Endodermal cell (in vitro differentiated cells): Measurements from ENCODE around the gene KCNMA1. TPM values are rescaled to one million over a fixed set of nuclear protein-coding genes. Genes with fewer than 3 reads are reported as not detected.

Experiments
- DNase-seq: peaks from one replicate; pipeline ENCODE4 v3.0.0-alpha.2; 2017
- H3K27ac ChIP-seq: 2 replicates; pipeline ENCODE4 v1.5.1; 2013; ENCODE audit warnings: mild to moderate bottlenecking, low read depth, low read length, moderate library complexity
- H3K27me3 ChIP-seq: 2 replicates; pipeline ENCODE4 v1.6.1; 2013; ENCODE audit warnings: mild to moderate bottlenecking, low read length, moderate library complexity; ENCODE audit not compliant: insufficient read depth, control insufficient read depth, poor library complexity, severe bottlenecking
- H3K36me3 ChIP-seq: 2 replicates; pipeline ENCODE4 v1.7.0; 2013; ENCODE audit warnings: mild to moderate bottlenecking, low read length, moderate library complexity; ENCODE audit not compliant: control insufficient read depth, insufficient read depth
- H3K4me1 ChIP-seq: one replicate; pipeline ENCODE4 v1.7.0; 2013; ENCODE audit warnings: low read length; ENCODE audit not compliant: control insufficient read depth, insufficient read depth
- H3K4me3 ChIP-seq: 2 replicates; pipeline ENCODE4 v1.5.1; 2013; ENCODE audit warnings: mild to moderate bottlenecking, low read length, moderate library complexity
- H3K9ac ChIP-seq: 2 replicates; pipeline ENCODE4 v1.6.1; 2013; ENCODE audit warnings: mild to moderate bottlenecking, low read length, moderate library complexity; ENCODE audit not compliant: poor library complexity, severe bottlenecking; ENCODE audit errors: extremely low read depth
- H3K9me3 ChIP-seq: 2 replicates; pipeline ENCODE4 v1.6.1; 2013; ENCODE audit warnings: mild to moderate bottlenecking, low read length, moderate library complexity; ENCODE audit not compliant: control insufficient read depth
- H3K27ac Mint-ChIP-seq: 2 replicates; pipeline ENCODE4 v1.8.0; 2020; ENCODE audit warnings: mixed read lengths
- H3K27me3 Mint-ChIP-seq: 2 replicates; pipeline ENCODE4 v1.8.0; 2021; ENCODE audit warnings: mild to moderate bottlenecking, mixed read lengths; ENCODE audit not compliant: insufficient read depth
- H3K36me3 Mint-ChIP-seq: 2 replicates; pipeline ENCODE4 v1.8.0; 2020; ENCODE audit warnings: low read depth, mixed read lengths
- H3K4me1 Mint-ChIP-seq: 2 replicates; pipeline ENCODE4 v1.8.0; 2020; ENCODE audit warnings: mixed read lengths
- H3K4me3 Mint-ChIP-seq: 2 replicates; pipeline ENCODE4 v1.8.0; 2020; ENCODE audit warnings: mild to moderate bottlenecking, moderate library complexity, mixed read lengths
- H3K9me3 Mint-ChIP-seq: 2 replicates; pipeline ENCODE4 v1.8.0; 2020; ENCODE audit warnings: mild to moderate bottlenecking, mixed read lengths
- WGBS, 2 experiments: methylation state at CpG; one replicate each; pipeline versions ENCODE4 v1.1.5 to v1.1.7; 2013; ENCODE audit warnings: missing lambda C conversion rate in 2 of 2, mixed read lengths in 1 of 2; ENCODE audit not compliant: insufficient coverage in 1 of 2, insufficient read length in 1 of 2; 5-methylcytosine and 5-hydroxymethylcytosine counted together
- total RNA-seq, 2 donors: library from RNA; stranded (reverse); fragmentation: NEBNext Ultra II Directional in 1 of 2; extraction: Animal tissue kit (Norgen Biotek cat#: 25700) in 1 of 2; gene quantifications; 2 replicates in 1 of 2; 3 replicates in 1 of 2; pipeline ENCODE4 v1.2.1, GENCODE V29; 2021
- TF ChIP-seq, protein P1 (sequence below): fragments of 200-600 bp; sonication (generic); conservative IDR thresholded peaks from 2 replicates; pipeline ENCODE4 v1.5.0; 2021; ENCODE audit warnings: antibody characterized with exemption, mild to moderate bottlenecking

The KCNMA1 gene
- total RNA-seq, 2 donors from 2014 or later = 0.55 to 1.3 TPM

- no peak overlapping the region for H3K9ac ChIP-seq
Observed at GRCh38 chr10:76977901-76978300, 659.7 kb downstream of the KCNMA1 start.

GRCh38 chr10:76977046-76977445 lies 660.6 kb downstream of the KCNMA1 start:
- no peak overlapping the region for H3K27ac ChIP-seq
- H3K4me3 ChIP-seq = no peak overlapping the region
- H3K27me3 ChIP-seq = peaks cover 17% of the 10 kb centered on the region
- 90 to 100% methylated on average over 3 of the region's 3 CpGs for WGBS, 2 experiments
- H3K9ac ChIP-seq = no peak overlapping the region
- Mint-ChIP-seq H3K27me3 (no peaks in the 10 kb centered on the region), H3K4me1 (peaks cover 4% of the 10 kb centered on the region), H3K4me3 (no peak overlapping the region), H3K36me3 (no peaks in the 10 kb centered on the region), H3K27ac (no peak overlapping the region), H3K9me3 (no peaks in the 10 kb centered on the region)
- H3K4me1 ChIP-seq = no peaks in the 10 kb centered on the region
- H3K9me3 ChIP-seq = no peaks in the 10 kb centered on the region
- no peaks in the 10 kb centered on the region for H3K36me3 ChIP-seq
- DNase-seq = no peak
- TF ChIP-seq, protein P1, sequence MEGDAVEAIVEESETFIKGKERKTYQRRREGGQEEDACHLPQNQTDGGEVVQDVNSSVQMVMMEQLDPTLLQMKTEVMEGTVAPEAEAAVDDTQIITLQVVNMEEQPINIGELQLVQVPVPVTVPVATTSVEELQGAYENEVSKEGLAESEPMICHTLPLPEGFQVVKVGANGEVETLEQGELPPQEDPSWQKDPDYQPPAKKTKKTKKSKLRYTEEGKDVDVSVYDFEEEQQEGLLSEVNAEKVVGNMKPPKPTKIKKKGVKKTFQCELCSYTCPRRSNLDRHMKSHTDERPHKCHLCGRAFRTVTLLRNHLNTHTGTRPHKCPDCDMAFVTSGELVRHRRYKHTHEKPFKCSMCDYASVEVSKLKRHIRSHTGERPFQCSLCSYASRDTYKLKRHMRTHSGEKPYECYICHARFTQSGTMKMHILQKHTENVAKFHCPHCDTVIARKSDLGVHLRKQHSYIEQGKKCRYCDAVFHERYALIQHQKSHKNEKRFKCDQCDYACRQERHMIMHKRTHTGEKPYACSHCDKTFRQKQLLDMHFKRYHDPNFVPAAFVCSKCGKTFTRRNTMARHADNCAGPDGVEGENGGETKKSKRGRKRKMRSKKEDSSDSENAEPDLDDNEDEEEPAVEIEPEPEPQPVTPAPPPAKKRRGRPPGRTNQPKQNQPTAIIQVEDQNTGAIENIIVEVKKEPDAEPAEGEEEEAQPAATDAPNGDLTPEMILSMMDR = no peak

More at GRCh38 chr10:76977901-76978300, 659.7 kb downstream of the KCNMA1 start:
- no peak overlapping the region for H3K27ac Mint-ChIP-seq
- H3K27me3 ChIP-seq = peaks cover 14% of the 10 kb centered on the region
- 92 to 100% methylated on average over 4 to 7 of the region's 7 CpGs for WGBS, 2 experiments
- no peaks in the 10 kb centered on the region for H3K4me1 Mint-ChIP-seq
- no peak for DNase-seq
- no peak overlapping the region for H3K27ac ChIP-seq
- TF ChIP-seq, protein P1 = no peak
- no peaks in the 10 kb centered on the region for H3K27me3 Mint-ChIP-seq
- H3K4me1 ChIP-seq = no peaks in the 10 kb centered on the region
- no peaks in the 10 kb centered on the region for H3K9me3 ChIP-seq
- no peak overlapping the region for H3K4me3 ChIP-seq
- H3K36me3 ChIP-seq = no peaks in the 10 kb centered on the region
- no peak overlapping the region for H3K4me3 Mint-ChIP-seq
- H3K9me3 Mint-ChIP-seq = no peaks in the 10 kb centered on the region
- no peaks in the 10 kb centered on the region for H3K36me3 Mint-ChIP-seq

DNA sequence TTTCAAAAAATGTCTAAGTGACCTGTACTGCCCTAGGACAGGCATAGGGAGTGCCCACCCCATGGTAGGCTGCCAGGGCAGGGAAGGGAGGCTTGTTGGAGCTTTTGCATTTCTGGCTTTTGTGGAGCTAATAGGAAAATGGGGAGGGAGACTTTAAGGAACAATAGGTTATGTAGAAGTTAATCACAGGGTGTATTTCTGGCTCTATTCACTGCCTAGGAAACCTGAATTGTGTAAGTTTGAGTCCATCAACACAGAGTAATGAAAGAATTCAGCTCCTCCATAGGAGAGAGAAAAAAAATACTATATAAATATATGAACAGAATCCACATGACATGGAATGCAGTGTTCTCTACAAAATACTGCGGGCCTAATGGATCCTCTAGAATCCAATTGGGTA lies 661.5 kb downstream of the KCNMA1 start:
- H3K27me3 ChIP-seq = peaks cover 17% of the 10 kb centered on the region
- Mint-ChIP-seq H3K4me3 (no peak overlapping the region), H3K4me1 (peaks cover 4% of the 10 kb centered on the region), H3K27me3 (no peaks in the 10 kb centered on the region), H3K9me3 (no peaks in the 10 kb centered on the region), H3K36me3 (no peaks in the 10 kb centered on the region), H3K27ac (no peak overlapping the region)
- TF ChIP-seq, protein P1 = no peak
- H3K4me1 ChIP-seq = no peaks in the 10 kb centered on the region
- no peak overlapping the region for H3K4me3 ChIP-seq
- H3K9me3 ChIP-seq = no peaks in the 10 kb centered on the region
- H3K9ac ChIP-seq = no peak overlapping the region
- WGBS, 2 experiments = 96 to 100% methylated on average over 1 of the region's 1 CpG
- no peak for DNase-seq
- no peak overlapping the region for H3K27ac ChIP-seq
- H3K36me3 ChIP-seq = no peaks in the 10 kb centered on the region
